Large intestine (tissue), 12 donors: ENCODE measurements around the gene NELFCD. TPM values are rescaled to one million over a fixed set of nuclear protein-coding genes. Genes with fewer than 3 reads are reported as not detected.

ENCODE experiments used
- DNase-seq, 2 donors: peaks; one replicate each; pipeline versions ENCODE4 v3.0.0 to v3.0.0-alpha.2; 2013
- H3K27ac ChIP-seq: one replicate; pipeline ENCODE4 v1.5.1; 2013; ENCODE audit warnings: low read length
- H3K27me3 ChIP-seq: 2 replicates; pipeline ENCODE4 v1.6.1; 2013; ENCODE audit warnings: low read length; ENCODE audit not compliant: control insufficient read depth, insufficient read depth
- H3K36me3 ChIP-seq: 2 replicates; pipeline ENCODE4 v1.6.1; 2013; ENCODE audit warnings: low read length; ENCODE audit not compliant: control insufficient read depth, insufficient read depth
- H3K4me1 ChIP-seq: one replicate; pipeline ENCODE4 v1.6.1; 2013; ENCODE audit warnings: low read length; ENCODE audit not compliant: control insufficient read depth, insufficient read depth
- H3K4me3 ChIP-seq: one replicate; pipeline ENCODE4 v1.5.1; 2013; ENCODE audit warnings: low read length
- H3K9me3 ChIP-seq: one replicate; pipeline ENCODE4 v1.6.1; 2013; ENCODE audit warnings: mild to moderate bottlenecking, low read depth, low read length, moderate library complexity; ENCODE audit not compliant: control insufficient read depth
- WGBS: methylation state at CpG from one replicate; pipeline ENCODE4 v1.1.5; 2013; ENCODE audit warnings: low lambda C conversion rate; ENCODE audit not compliant: insufficient coverage; 5-methylcytosine and 5-hydroxymethylcytosine counted together
- long read RNA-seq, 11 donors: transcript quantifications; one replicate each; lab custom pipeline, GENCODE V29; 2026
- polyA plus RNA-seq: library from polyadenylated mRNA; unstranded; fragments of 120-200 nt; gene quantifications from one replicate; pipeline ENCODE4 v1.2.1, GENCODE V29; 2013

NELFCD gene, protein sequence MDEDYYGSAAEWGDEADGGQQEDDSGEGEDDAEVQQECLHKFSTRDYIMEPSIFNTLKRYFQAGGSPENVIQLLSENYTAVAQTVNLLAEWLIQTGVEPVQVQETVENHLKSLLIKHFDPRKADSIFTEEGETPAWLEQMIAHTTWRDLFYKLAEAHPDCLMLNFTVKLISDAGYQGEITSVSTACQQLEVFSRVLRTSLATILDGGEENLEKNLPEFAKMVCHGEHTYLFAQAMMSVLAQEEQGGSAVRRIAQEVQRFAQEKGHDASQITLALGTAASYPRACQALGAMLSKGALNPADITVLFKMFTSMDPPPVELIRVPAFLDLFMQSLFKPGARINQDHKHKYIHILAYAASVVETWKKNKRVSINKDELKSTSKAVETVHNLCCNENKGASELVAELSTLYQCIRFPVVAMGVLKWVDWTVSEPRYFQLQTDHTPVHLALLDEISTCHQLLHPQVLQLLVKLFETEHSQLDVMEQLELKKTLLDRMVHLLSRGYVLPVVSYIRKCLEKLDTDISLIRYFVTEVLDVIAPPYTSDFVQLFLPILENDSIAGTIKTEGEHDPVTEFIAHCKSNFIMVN
- 82.0 TPM for polyA plus RNA-seq
- long read RNA-seq, donor 1, transcript NELFCD-213 (15 exons, 2,305 nt), result major isoform, 11 of 15 reads
- long read RNA-seq, donor 1, partial matches to known transcripts, result 0 of 15 reads
- long read RNA-seq, donor 1, other reads (novel, unspliced or antisense), result 0 of 15 reads
- long read RNA-seq, donor 2, transcript NELFCD-213 (15 exons, 2,305 nt), result major isoform, 18 of 34 reads
- long read RNA-seq, donor 2, partial matches to known transcripts, result 12 of 34 reads
- long read RNA-seq, donor 2, other reads (novel, unspliced or antisense), result 0 of 34 reads
- long read RNA-seq, donor 3, transcript NELFCD-213 (15 exons, 2,305 nt), result major isoform, 19 of 62 reads
- long read RNA-seq, donor 3, transcript NELFCD-211 (4 exons, 606 nt), result minor isoform, 6 of 62 reads
- long read RNA-seq, donor 3, partial matches to known transcripts, result 36 of 62 reads
- long read RNA-seq, donor 3, other reads (novel, unspliced or antisense), result 0 of 62 reads
- long read RNA-seq, donor 4, partial matches to known transcripts, result 0 of 1 reads
- long read RNA-seq, donor 4, other reads (novel, unspliced or antisense), result 0 of 1 reads
- long read RNA-seq, donor 5, transcript NELFCD-213 (15 exons, 2,305 nt), result major isoform, 11 of 12 reads
- long read RNA-seq, donor 5, partial matches to known transcripts, result 0 of 12 reads
- long read RNA-seq, donor 5, other reads (novel, unspliced or antisense), result 0 of 12 reads
- long read RNA-seq, donor 6, transcript NELFCD-213 (15 exons, 2,305 nt), result major isoform, 9 of 49 reads
- long read RNA-seq, donor 6, partial matches to known transcripts, result 28 of 49 reads
- long read RNA-seq, donor 6, other reads (novel, unspliced or antisense), result 7 of 49 reads
- long read RNA-seq, donor 7, partial matches to known transcripts, result 0 of 7 reads
- long read RNA-seq, donor 7, other reads (novel, unspliced or antisense), result 0 of 7 reads
- long read RNA-seq, donor 8, transcript NELFCD-213 (15 exons, 2,305 nt), result major isoform, 21 of 55 reads
- long read RNA-seq, donor 8, partial matches to known transcripts, result 31 of 55 reads
- long read RNA-seq, donor 8, other reads (novel, unspliced or antisense), result 0 of 55 reads
- long read RNA-seq, donor 9, transcript NELFCD-213 (15 exons, 2,305 nt), result major isoform, 11 of 47 reads
- long read RNA-seq, donor 9, partial matches to known transcripts, result 33 of 47 reads
- long read RNA-seq, donor 9, other reads (novel, unspliced or antisense), result 0 of 47 reads
- long read RNA-seq, donor 10, transcript NELFCD-213 (15 exons, 2,305 nt), result major isoform, 14 of 16 reads
- long read RNA-seq, donor 10, partial matches to known transcripts, result 0 of 16 reads
- long read RNA-seq, donor 10, other reads (novel, unspliced or antisense), result 0 of 16 reads
- long read RNA-seq, donor 11, transcript NELFCD-213 (15 exons, 2,305 nt), result major isoform, 11 of 13 reads
- long read RNA-seq, donor 11, partial matches to known transcripts, result 0 of 13 reads
- long read RNA-seq, donor 11, other reads (novel, unspliced or antisense), result 0 of 13 reads

DNA sequence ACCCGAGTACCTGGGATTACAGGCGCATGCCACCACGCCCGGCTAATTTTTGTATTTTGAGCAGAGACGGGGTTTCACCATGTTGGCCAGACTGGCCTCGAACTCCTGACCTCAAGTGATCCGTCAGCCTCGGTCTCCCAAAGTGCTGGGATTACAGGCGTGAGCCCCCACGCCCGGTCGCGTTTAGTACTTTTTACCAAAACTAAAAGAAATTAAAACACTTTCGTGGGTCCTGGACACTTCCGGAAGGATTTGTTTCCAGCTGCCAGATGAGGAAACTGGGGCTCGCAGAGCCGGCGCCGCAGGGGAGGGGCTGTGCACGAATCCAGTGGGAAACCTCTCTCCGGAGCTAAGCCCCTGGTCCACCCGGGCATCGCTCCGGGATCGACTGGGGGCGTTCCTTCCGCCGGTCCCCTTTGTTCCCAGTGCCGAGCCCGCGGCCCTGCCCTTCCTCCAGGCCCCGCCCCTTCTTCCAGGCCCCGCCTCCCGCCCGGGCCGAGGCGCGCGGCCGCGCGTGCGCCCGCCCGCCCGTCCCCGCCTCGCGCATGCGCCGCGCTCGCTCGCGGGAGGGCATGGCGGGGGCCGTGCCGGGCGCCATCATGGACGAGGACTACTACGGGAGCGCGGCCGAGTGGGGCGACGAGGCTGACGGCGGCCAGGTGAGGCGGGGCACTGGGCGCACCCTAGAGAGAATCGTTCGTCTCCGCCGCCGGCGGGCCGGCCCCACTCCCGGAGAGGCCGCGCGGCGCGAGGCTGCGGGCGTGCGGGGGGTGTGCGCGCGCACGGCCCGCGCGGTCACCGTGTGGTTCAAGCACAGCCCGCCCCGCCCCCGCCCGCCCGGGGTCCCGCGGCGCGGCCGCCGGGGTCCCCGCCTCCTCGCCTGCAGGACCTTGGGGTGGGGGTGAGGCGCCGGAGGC is at the start of gene NELFCD:
TSS of gene NELFCD (plus strand) at position 546 of the 917 bp plus-strand sequence. CDS start at position 600, 54 bp downstream.
- no CpG with 5 or more reads among the region's 109 CpGs for WGBS
- peak; percentile 83 to 89 for DNase-seq
- no peaks in the 10 kb centered on the region for H3K27me3 ChIP-seq
- peaks cover 4% of the 10 kb centered on the region for H3K36me3 ChIP-seq
- peaks cover 4% of the 10 kb centered on the region for H3K9me3 ChIP-seq
- H3K4me3 ChIP-seq, result peak within 1 kb of the TSS; percentile 57
- H3K4me1 ChIP-seq, result peaks cover 4% of the 10 kb centered on the region
- H3K27ac ChIP-seq, result no peak within 1 kb of the TSS

DNA sequence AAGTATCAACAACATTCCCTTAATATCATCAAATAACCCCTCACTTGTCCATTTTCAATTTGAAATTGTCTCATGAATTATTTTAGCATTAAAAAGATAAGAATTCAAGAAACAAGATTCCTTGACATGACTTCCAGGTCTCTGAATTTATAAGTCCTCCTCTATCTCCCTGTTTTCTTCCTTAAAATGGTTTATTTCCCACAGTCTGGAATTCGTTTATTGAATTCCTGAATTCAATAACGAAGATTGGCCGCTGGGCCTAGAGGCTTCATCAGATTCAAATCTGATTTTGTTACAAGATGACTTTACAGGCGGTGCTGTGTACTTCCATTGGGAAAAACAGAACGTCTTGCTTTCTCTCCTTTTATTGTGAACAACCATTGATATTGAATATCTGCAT is 48.9 kb upstream of the NELFCD start:
- Histone ChIP-seq H3K27me3 (no peaks in the 10 kb centered on the region), H3K9me3 (no peaks in the 10 kb centered on the region)

DNA sequence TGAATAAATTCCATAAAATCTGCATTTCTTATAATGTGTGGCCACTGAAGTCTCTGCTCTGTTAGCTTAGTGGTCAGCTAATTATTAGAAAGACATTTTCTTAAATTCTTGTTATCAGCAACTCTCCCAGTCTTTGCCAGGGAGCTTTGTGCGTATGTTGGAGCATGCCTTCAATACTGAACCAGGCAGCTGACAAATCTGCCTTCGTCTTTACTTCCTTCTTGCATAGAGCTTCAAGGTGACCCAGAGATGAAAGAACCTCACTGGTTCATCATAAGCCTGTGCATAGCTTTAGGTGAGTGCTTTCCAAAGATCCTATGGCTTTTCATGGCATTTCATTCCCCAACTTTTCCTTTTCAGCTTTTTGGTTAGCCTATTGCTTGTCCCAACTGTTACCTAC is 43.0 kb upstream of the NELFCD start:
- no peaks in the 10 kb centered on the region for H3K4me1 ChIP-seq
- peaks cover 2% of the 10 kb centered on the region for H3K27me3 ChIP-seq
- no peak overlapping the region for H3K4me3 ChIP-seq
- H3K9me3 ChIP-seq, result no peaks in the 10 kb centered on the region
- H3K27ac ChIP-seq, result no peak overlapping the region
- WGBS, result no CpG with 5 or more reads among the region's 2 CpGs
- no peak for DNase-seq
- H3K36me3 ChIP-seq, result no peaks in the 10 kb centered on the region

More for the DNA sequence above, 48.9 kb upstream of the NELFCD start:
- 92% methylated on average over 4 of the region's 5 CpGs for WGBS
- H3K27ac ChIP-seq, result no peak overlapping the region
- no peak for DNase-seq
- no peaks in the 10 kb centered on the region for H3K36me3 ChIP-seq
- no peak overlapping the region for H3K4me3 ChIP-seq
- no peaks in the 10 kb centered on the region for H3K4me1 ChIP-seq

DNA sequence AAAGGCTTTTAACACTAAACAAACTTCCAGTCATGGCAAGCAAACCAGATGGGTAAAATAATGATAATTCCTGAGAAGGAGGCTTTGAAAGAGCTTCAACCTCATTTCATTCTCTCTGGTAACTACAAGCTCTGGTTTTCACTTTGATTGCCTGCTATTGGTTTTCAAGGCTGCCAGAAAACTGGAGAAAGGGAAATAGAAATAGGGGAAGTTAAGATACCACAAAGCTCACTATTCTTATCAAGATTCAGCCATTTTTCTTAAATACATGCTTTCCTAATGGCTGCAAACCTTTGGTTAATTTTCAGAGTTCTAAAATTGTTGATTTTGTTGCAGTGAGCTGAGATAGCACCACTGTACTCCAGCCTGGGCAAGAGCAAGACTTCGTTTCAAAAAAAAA is 42.5 kb upstream of the NELFCD start:
- no peak for DNase-seq
- H3K36me3 ChIP-seq, result no peaks in the 10 kb centered on the region
- 71% methylated on average over 1 of the region's 1 CpG for WGBS

DNA sequence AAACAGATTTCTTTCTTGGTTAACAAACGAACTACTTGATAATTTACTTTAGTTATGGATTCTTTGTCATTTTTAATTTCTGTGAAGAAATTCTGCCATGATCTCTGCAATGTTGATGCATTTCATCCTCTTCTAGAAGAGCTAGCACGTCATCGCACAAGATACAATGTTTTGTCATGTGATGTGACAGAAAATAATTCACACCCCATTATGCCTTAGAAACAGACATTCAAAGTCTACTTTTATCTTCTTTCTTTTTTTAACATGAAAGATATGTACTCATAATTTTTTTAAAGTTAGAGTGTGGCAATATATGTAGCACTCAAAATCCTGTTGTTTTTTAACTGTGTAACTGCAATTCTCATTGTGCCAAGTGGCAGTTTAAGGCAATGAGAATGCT is 39.6 kb upstream of the NELFCD start:
- H3K4me1 ChIP-seq, result no peaks in the 10 kb centered on the region
- no peak overlapping the region for H3K27ac ChIP-seq

More for the DNA sequence above, 42.5 kb upstream of the NELFCD start:
- Histone ChIP-seq H3K27ac (no peak overlapping the region), H3K9me3 (no peaks in the 10 kb centered on the region), H3K27me3 (peaks cover 2% of the 10 kb centered on the region), H3K4me3 (no peak overlapping the region), H3K4me1 (no peaks in the 10 kb centered on the region)

DNA sequence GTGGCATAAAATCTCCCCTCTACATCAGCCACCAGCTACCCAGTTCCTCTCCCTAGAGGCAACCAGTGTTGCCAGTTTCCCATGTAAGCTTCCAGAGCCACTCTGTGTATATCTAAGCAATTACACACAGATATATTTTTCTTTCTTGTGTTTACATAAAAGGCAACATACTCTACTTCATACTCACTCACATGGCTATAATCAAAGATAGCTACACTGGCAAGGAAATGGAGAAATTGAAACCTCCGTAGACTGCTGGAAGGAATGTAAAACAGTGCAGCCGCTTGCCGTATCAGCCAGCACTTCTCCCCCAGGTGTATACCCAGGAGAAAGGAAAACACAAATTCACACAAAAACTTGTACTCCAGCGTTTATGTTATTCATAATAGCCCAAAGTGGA is 38.5 kb upstream of the NELFCD start:
- no peaks in the 10 kb centered on the region for H3K36me3 ChIP-seq
- no peak for DNase-seq
- peaks cover 2% of the 10 kb centered on the region for H3K27me3 ChIP-seq
- H3K4me3 ChIP-seq, result no peak overlapping the region
- no peaks in the 10 kb centered on the region for H3K4me1 ChIP-seq
- WGBS, result 83% methylated on average over 1 of the region's 4 CpGs
- no peaks in the 10 kb centered on the region for H3K9me3 ChIP-seq
- no peak overlapping the region for H3K27ac ChIP-seq

More for the DNA sequence above, 39.6 kb upstream of the NELFCD start:
- Histone ChIP-seq H3K4me3 (no peak overlapping the region), H3K36me3 (no peaks in the 10 kb centered on the region), H3K9me3 (no peaks in the 10 kb centered on the region), H3K27me3 (peaks cover 2% of the 10 kb centered on the region)
- DNase-seq, result no peak
- WGBS, result no CpG with 5 or more reads among the region's 3 CpGs

DNA sequence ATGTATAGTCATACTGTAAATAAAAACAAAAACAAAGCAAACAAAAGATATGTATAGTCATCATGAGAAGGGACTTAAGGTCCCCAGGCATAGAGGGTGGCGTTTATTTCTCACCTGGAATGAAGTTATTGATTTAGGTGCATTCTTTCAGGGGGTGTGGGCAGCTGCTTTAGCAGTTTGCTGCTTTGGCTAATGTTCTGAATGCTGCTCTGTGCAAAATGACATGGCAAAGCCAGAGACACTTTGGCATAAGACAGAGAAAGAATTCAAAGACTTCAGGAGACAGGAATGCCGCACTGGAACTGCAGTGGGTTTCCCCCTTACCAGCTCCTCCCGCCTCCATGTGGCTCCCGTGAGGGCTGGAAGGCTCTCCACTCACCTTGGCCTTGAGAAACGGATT is 36.4 kb upstream of the NELFCD start:
- no peak overlapping the region for H3K4me3 ChIP-seq
- H3K9me3 ChIP-seq, result no peaks in the 10 kb centered on the region
- no peaks in the 10 kb centered on the region for H3K27me3 ChIP-seq
- WGBS, result no CpG with 5 or more reads among the region's 5 CpGs
- no peak for DNase-seq
- no peak overlapping the region for H3K27ac ChIP-seq
- H3K4me1 ChIP-seq, result no peaks in the 10 kb centered on the region
- no peaks in the 10 kb centered on the region for H3K36me3 ChIP-seq

DNA sequence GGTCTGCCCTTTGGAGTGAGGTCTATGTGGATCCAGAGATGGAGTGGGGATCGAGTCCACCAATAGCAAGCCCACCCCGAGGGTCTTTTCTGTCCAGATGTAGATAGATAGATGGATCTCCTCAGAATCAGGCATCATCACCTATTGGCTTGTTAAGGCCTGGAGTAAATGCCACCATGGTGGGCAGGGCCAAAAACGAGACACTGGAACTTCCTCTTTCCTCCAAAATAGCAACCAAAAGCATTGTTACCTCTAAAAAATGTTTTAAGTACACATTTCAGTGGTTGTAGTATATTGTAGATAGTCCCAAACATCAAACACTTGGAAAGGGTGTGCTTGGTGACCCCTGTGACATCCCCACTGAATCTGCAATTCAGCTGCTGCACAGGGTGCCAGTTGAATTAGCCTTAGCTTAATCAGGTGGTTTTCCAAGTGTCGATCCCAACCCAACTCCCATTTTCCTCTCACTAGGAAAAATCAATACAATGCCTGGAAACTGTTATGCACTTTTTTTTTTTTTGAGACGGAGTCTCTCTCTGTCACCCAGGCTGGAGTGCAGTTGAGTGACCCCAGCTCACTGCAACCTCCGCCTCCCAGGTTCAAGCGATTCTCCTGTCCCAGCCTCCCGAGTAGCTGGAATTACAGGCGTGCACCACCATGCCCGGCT is 35.0 kb upstream of the NELFCD start:
- Histone ChIP-seq H3K9me3 (no peaks in the 10 kb centered on the region), H3K4me3 (no peak overlapping the region), H3K36me3 (no peaks in the 10 kb centered on the region), H3K27ac (no peak overlapping the region), H3K4me1 (no peaks in the 10 kb centered on the region), H3K27me3 (no peaks in the 10 kb centered on the region)
- DNase-seq, result no peak
- no CpG with 5 or more reads among the region's 10 CpGs for WGBS
